ENCODE measurements around the gene TNIP1. TPM values are rescaled to one million over a fixed set of nuclear protein-coding genes. Genes with fewer than 3 reads are reported as not detected.

The TNIP1 gene
- total RNA-seq, 6 donors from 2014 or later = 109 to 166 (median 130) TPM

- TF ChIP-seq POLR2AphosphoS5 (IDR thresholded peaks at IDR 0.05) = no peak
- TF ChIP-seq CTCF (IDR thresholded peaks at IDR 0.05) = no peak
- TF ChIP-seq EP300 (IDR thresholded peaks at IDR 0.05) = no peak
- TF ChIP-seq POLR2A (IDR thresholded peaks at IDR 0.05) = no peak
- WGBS, 2 donors = 59 to 71% methylated on average over 2 of the region's 2 CpGs
- peaks cover 0 to 8% (median 2%) of the 10 kb centered on the region in 4 donors for H3K36me3 ChIP-seq
- no peaks in the 10 kb centered on the region for H3K27me3 ChIP-seq
- peaks cover 23 to 62% (median 32%) of the 10 kb centered on the region in 4 donors for H3K4me1 ChIP-seq
- no peak for DNase-seq
- no peak overlapping the region for H3K4me3 ChIP-seq
- no peaks in the 10 kb centered on the region for H3K9me3 ChIP-seq
- ATAC-seq (ENCODE audit: low FRiP score in 2 of 2) = no peak
- H3K27ac ChIP-seq = peak overlapping the region in 3 of 4 donors; percentile 6 to 93 (median 11)
These were observed 62.9 kb downstream of the TNIP1 start for GRCh38 chr5:151017897-151018296.

- Histone ChIP-seq H3K4me1 (peaks cover 20 to 51% (median 32%) of the 10 kb centered on the region in 4 donors), H3K9me3 (no peaks in the 10 kb centered on the region), H3K36me3 (no peaks in the 10 kb centered on the region), H3K27me3 (no peaks in the 10 kb centered on the region), H3K4me3 (no peak overlapping the region), H3K27ac (peak overlapping the region in 2 of 4 donors; percentile 35 to 68)
- TF ChIP-seq EP300 (IDR thresholded peaks at IDR 0.05) (peak in 1 of 4 donors; percentile 13), POLR2AphosphoS5 (IDR thresholded peaks at IDR 0.05) (peak; percentile 32 to 39), CTCF (IDR thresholded peaks at IDR 0.05) (no peak), POLR2A (IDR thresholded peaks at IDR 0.05) (no peak)
- peak in 1 of 2 donors; percentile 70 for ATAC-seq (ENCODE audit: low FRiP score in 2 of 2)
- WGBS, 2 donors = 45 to 52% methylated on average over 5 of the region's 5 CpGs
- peak in 1 of 2 donors; percentile 77 for DNase-seq
These were observed 64.1 kb downstream of the TNIP1 start for GRCh38 chr5:151016700-151017099.

GRCh38 chr5:151015974-151016587 is 64.8 kb downstream of the TNIP1 start:
- ATAC-seq (ENCODE audit: low FRiP score in 2 of 2) (no peak), DNase-seq (no peak)
- Histone ChIP-seq H3K36me3 (no peaks in the 10 kb centered on the region), H3K27me3 (no peaks in the 10 kb centered on the region), H3K27ac (peak overlapping the region in 3 of 4 donors; percentile 35 to 82 (median 68)), H3K4me3 (no peak overlapping the region), H3K4me1 (peaks cover 20 to 45% (median 32%) of the 10 kb centered on the region in 4 donors), H3K9me3 (no peaks in the 10 kb centered on the region)
- WGBS, 2 donors = 86 to 91% methylated on average over 7 of the region's 7 CpGs
- TF ChIP-seq POLR2AphosphoS5 (IDR thresholded peaks at IDR 0.05) (no peak), EP300 (IDR thresholded peaks at IDR 0.05) (no peak), POLR2A (IDR thresholded peaks at IDR 0.05) (no peak), CTCF (IDR thresholded peaks at IDR 0.05) (no peak)

GRCh38 chr5:151014680-151015343 is 66.0 kb downstream of the TNIP1 start:
- TF ChIP-seq CTCF (IDR thresholded peaks at IDR 0.05) (no peak), EP300 (IDR thresholded peaks at IDR 0.05) (peak in 2 of 4 donors; percentile 44 to 58), POLR2AphosphoS5 (IDR thresholded peaks at IDR 0.05) (peak; percentile 24 to 51)
- Histone ChIP-seq H3K4me1 (peaks cover 13 to 37% (median 29%) of the 10 kb centered on the region in 4 donors), H3K4me3 (no peak overlapping the region), H3K36me3 (no peaks in the 10 kb centered on the region), H3K27ac (peak overlapping the region; percentile 23 to 82 (median 68)), H3K27me3 (no peaks in the 10 kb centered on the region), H3K9me3 (no peaks in the 10 kb centered on the region)
- ATAC-seq (ENCODE audit: low FRiP score in 2 of 2) (no peak), DNase-seq (no peak)
- 78 to 85% methylated on average over 4 of the region's 4 CpGs for WGBS, 2 donors
